Skeletal muscle tissue (tissue), 4 donors: Measurements from ENCODE around the gene CPZ. TPM values are rescaled to one million over a fixed set of nuclear protein-coding genes. Genes with fewer than 3 reads are reported as not detected.

Experiments
- H3K27ac ChIP-seq: one replicate; pipeline ENCODE4 v1.7.0; 2013; ENCODE audit warnings: mild to moderate bottlenecking, low read depth, low read length, inconsistent platforms
- H3K27me3 ChIP-seq, 3 donors: one replicate each; pipeline ENCODE4 v1.7.0; 2013; ENCODE audit warnings: low read length in 3 of 3; ENCODE audit not compliant: control insufficient read depth in 3 of 3, insufficient read depth in 3 of 3
- H3K36me3 ChIP-seq, 3 donors: one replicate each; pipeline ENCODE4 v1.7.0; 2013; ENCODE audit warnings: low read length in 3 of 3; ENCODE audit not compliant: control insufficient read depth in 3 of 3, insufficient read depth in 3 of 3
- H3K4me1 ChIP-seq, 3 donors: one replicate each; pipeline ENCODE4 v1.7.0; 2013; ENCODE audit warnings: low read length in 3 of 3, mild to moderate bottlenecking in 3 of 3; ENCODE audit not compliant: control insufficient read depth in 3 of 3, insufficient read depth in 3 of 3
- H3K4me3 ChIP-seq, 3 donors: one replicate each; pipeline ENCODE4 v1.7.0; 2013; ENCODE audit warnings: low read length in 3 of 3
- H3K9ac ChIP-seq, 3 donors: one replicate each; pipeline ENCODE4 v1.7.0; 2013; ENCODE audit warnings: low read length in 3 of 3, mild to moderate bottlenecking in 3 of 3, moderate library complexity in 2 of 3, low read depth in 1 of 3
- H3K9me3 ChIP-seq, 3 donors: one replicate each; pipeline ENCODE4 v1.7.0; 2013; ENCODE audit warnings: low read length in 3 of 3; ENCODE audit not compliant: control insufficient read depth in 3 of 3
- total RNA-seq: library from RNA; depleted of rRNA; stranded (reverse); fragments of >200 nt; gene quantifications from one replicate; pipeline ENCODE4 v1.2.3, GENCODE V29; 2014
- donor health status: Osteomylitis.

The CPZ gene
- total RNA-seq, 1 donor from 2014 or later: 11.5 TPM

- no peaks in the 10 kb centered on the region for H3K36me3 ChIP-seq
- H3K4me1 ChIP-seq: no peaks in the 10 kb centered on the region
- H3K27me3 ChIP-seq: peaks cover 0 to 20% (median 3%) of the 10 kb centered on the region in 3 donors
- no peak overlapping the region for H3K4me3 ChIP-seq
- no peak overlapping the region for H3K27ac ChIP-seq
- no peak overlapping the region for H3K9ac ChIP-seq
- H3K9me3 ChIP-seq: no peaks in the 10 kb centered on the region
Observed at GRCh38 chr4:8656711-8657380, 64.3 kb downstream of the CPZ start.

- H3K27me3 ChIP-seq: peaks cover under 1 to 17% (median 4%) of the 10 kb centered on the region in 3 donors
- no peak overlapping the region for H3K4me3 ChIP-seq
- no peaks in the 10 kb centered on the region for H3K36me3 ChIP-seq
- H3K27ac ChIP-seq: no peak overlapping the region
- H3K9ac ChIP-seq: no peak overlapping the region
- no peaks in the 10 kb centered on the region for H3K9me3 ChIP-seq
- H3K4me1 ChIP-seq: no peaks in the 10 kb centered on the region
Observed at GRCh38 chr4:8657381-8658088, 65.0 kb downstream of the CPZ start.

- peaks cover 0 to 4% (median 0%) of the 10 kb centered on the region in 3 donors for H3K9me3 ChIP-seq
- H3K4me1 ChIP-seq: no peaks in the 10 kb centered on the region
- no peak overlapping the region for H3K9ac ChIP-seq
- H3K36me3 ChIP-seq: no peaks in the 10 kb centered on the region
- H3K4me3 ChIP-seq: no peak overlapping the region
- peaks cover 5 to 16% (median 7%) of the 10 kb centered on the region in 3 donors for H3K27me3 ChIP-seq
- no peak overlapping the region for H3K27ac ChIP-seq
Observed at GRCh38 chr4:8662776-8663175, 70.2 kb downstream of the CPZ start.

- H3K9me3 ChIP-seq: peaks cover 0 to 5% (median 0%) of the 10 kb centered on the region in 3 donors
- H3K36me3 ChIP-seq: no peaks in the 10 kb centered on the region
- no peak overlapping the region for H3K27ac ChIP-seq
- peaks cover 4 to 16% (median 5%) of the 10 kb centered on the region in 3 donors for H3K27me3 ChIP-seq
- H3K4me1 ChIP-seq: no peaks in the 10 kb centered on the region
- no peak overlapping the region for H3K4me3 ChIP-seq
- no peak overlapping the region for H3K9ac ChIP-seq
Observed at GRCh38 chr4:8664031-8664805, 71.7 kb downstream of the CPZ start.

- Histone ChIP-seq H3K9ac (no peak overlapping the region), H3K27ac (no peak overlapping the region), H3K4me1 (no peaks in the 10 kb centered on the region), H3K36me3 (no peaks in the 10 kb centered on the region), H3K27me3 (peaks cover 4 to 16% (median 5%) of the 10 kb centered on the region in 3 donors), H3K4me3 (no peak overlapping the region), H3K9me3 (peaks cover 0 to 5% (median 0%) of the 10 kb centered on the region in 3 donors)
Observed at GRCh38 chr4:8664976-8665375, 72.4 kb downstream of the CPZ start.

GRCh38 chr4:8665406-8666360 lies 73.1 kb downstream of the CPZ start:
- peaks cover 0 to 5% (median 0%) of the 10 kb centered on the region in 3 donors for H3K9me3 ChIP-seq
- H3K4me3 ChIP-seq: no peak overlapping the region
- H3K27me3 ChIP-seq: peaks cover 4 to 16% (median 5%) of the 10 kb centered on the region in 3 donors
- H3K36me3 ChIP-seq: no peaks in the 10 kb centered on the region
- no peak overlapping the region for H3K27ac ChIP-seq
- no peaks in the 10 kb centered on the region for H3K4me1 ChIP-seq
- H3K9ac ChIP-seq: no peak overlapping the region

GRCh38 chr4:8666581-8666980 lies 74.0 kb downstream of the CPZ start:
- H3K4me1 ChIP-seq: no peaks in the 10 kb centered on the region
- no peaks in the 10 kb centered on the region for H3K36me3 ChIP-seq
- no peak overlapping the region for H3K27ac ChIP-seq
- H3K9me3 ChIP-seq: peaks cover 0 to 5% (median 0%) of the 10 kb centered on the region in 3 donors
- H3K27me3 ChIP-seq: peaks cover 4 to 20% (median 5%) of the 10 kb centered on the region in 3 donors
- H3K9ac ChIP-seq: no peak overlapping the region
- H3K4me3 ChIP-seq: no peak overlapping the region
